GM23338 (cell line): ENCODE data around the gene CCNQ. TPM values are rescaled to one million over a fixed set of nuclear protein-coding genes. Genes with fewer than 3 reads are reported as not detected.
A peak's percentile ranks its signal among the peaks of the same experiment; 100 is the strongest.

ENCODE experiments used
- ATAC-seq: fragments of 200-7000 bp; cut with Tn5 transposase; 3 replicates; pipeline ENCODE4 v1.9.1; 2020
- DNase-seq: peaks from one replicate; pipeline ENCODE4 v3.0.0-alpha.2; 2015; ENCODE audit warnings: low spot score
- H2AFZ ChIP-seq: fragments of 200-600 bp; sonication (generic); 2 replicates; pipeline ENCODE4 v1.8.0; 2016; ENCODE audit warnings: antibody characterized with exemption, mild to moderate bottlenecking, moderate library complexity
- H3F3A ChIP-seq: fragments of 200-600 bp; sonication (generic); replicated peaks from 2 replicates; pipeline ENCODE4 v1.8.0; 2017; ENCODE audit warnings: antibody characterized with exemption, mixed run types, low read depth
- H3K27ac ChIP-seq: fragments of 200-600 bp; sonication (generic); 2 replicates; pipeline ENCODE4 v1.6.1; 2016; ENCODE audit warnings: low read depth
- H3K27me3 ChIP-seq: fragments of 200-600 bp; sonication (generic); 2 replicates; pipeline ENCODE4 v1.8.0; 2016; ENCODE audit warnings: mild to moderate bottlenecking, mixed run types, moderate library complexity; ENCODE audit not compliant: insufficient read depth
- H3K36me3 ChIP-seq: fragments of 200-600 bp; sonication (generic); 2 replicates; pipeline ENCODE4 v1.8.0; 2016; ENCODE audit warnings: mild to moderate bottlenecking; ENCODE audit not compliant: insufficient read depth
- H3K4me1 ChIP-seq: fragments of 200-600 bp; sonication (generic); 2 replicates; pipeline ENCODE4 v1.8.0; 2016; ENCODE audit warnings: mild to moderate bottlenecking, moderate library complexity; ENCODE audit not compliant: insufficient read depth
- H3K4me2 ChIP-seq: fragments of 200-600 bp; sonication (generic); 2 replicates; pipeline ENCODE4 v1.7.1; 2017; ENCODE audit warnings: mixed run types
- H3K4me3 ChIP-seq: fragments of 200-600 bp; sonication (generic); 2 replicates; pipeline ENCODE4 v1.6.1; 2016; ENCODE audit warnings: mixed run types
- H3K79me2 ChIP-seq: fragments of 200-600 bp; sonication (generic); replicated peaks from 2 replicates; pipeline ENCODE4 v1.8.0; 2017; ENCODE audit warnings: mild to moderate bottlenecking; ENCODE audit not compliant: insufficient read depth
- H3K9me2 ChIP-seq: fragments of 200-600 bp; sonication (generic); 2 replicates; pipeline ENCODE4 v1.8.0; 2017; ENCODE audit not compliant: insufficient read depth
- H4K20me1 ChIP-seq: fragments of 200-600 bp; sonication (generic); replicated peaks from 2 replicates; pipeline ENCODE4 v1.8.0; 2017; ENCODE audit warnings: mild to moderate bottlenecking; ENCODE audit not compliant: insufficient read depth
- H3K27ac Mint-ChIP-seq: 2 replicates; pipeline ENCODE4 v1.8.0; 2020; ENCODE audit warnings: inconsistent platforms, mild to moderate bottlenecking, moderate library complexity, mixed read lengths
- H3K27me3 Mint-ChIP-seq: 3 replicates; pipeline ENCODE4 v1.8.0; 2022; ENCODE audit warnings: low read depth, mild to moderate bottlenecking, moderate library complexity, mixed read lengths, inconsistent platforms; ENCODE audit not compliant: insufficient read depth, poor library complexity
- H3K36me3 Mint-ChIP-seq: 3 replicates; pipeline ENCODE4 v1.8.0; 2021; ENCODE audit warnings: low read depth, mild to moderate bottlenecking, inconsistent platforms, moderate library complexity, mixed read lengths
- H3K4me1 Mint-ChIP-seq: 3 replicates; pipeline ENCODE4 v1.8.0; 2020; ENCODE audit warnings: mild to moderate bottlenecking, inconsistent platforms, mixed read lengths
- H3K4me3 Mint-ChIP-seq: 3 replicates; pipeline ENCODE4 v1.8.0; 2021; ENCODE audit warnings: moderate library complexity, mild to moderate bottlenecking, inconsistent platforms, mixed read lengths
- H3K9me3 Mint-ChIP-seq: 3 replicates; pipeline ENCODE4 v1.8.0; 2020; ENCODE audit warnings: moderate library complexity, mild to moderate bottlenecking, inconsistent platforms, mixed read lengths
- JUNB ChIP-seq: IDR thresholded peaks from one replicate; pipeline ENCODE4 v1.6.1; 2016; ENCODE audit warnings: antibody characterized with exemption; ENCODE audit not compliant: unreplicated experiment
- NANOG ChIP-seq: IDR thresholded peaks from 2 replicates; pipeline ENCODE4 v1.6.1; 2016; ENCODE audit warnings: antibody characterized with exemption, borderline replicate concordance
- STAT1 ChIP-seq: IDR thresholded peaks from one replicate; pipeline ENCODE4 v1.6.1; 2016; ENCODE audit warnings: antibody characterized with exemption; ENCODE audit not compliant: unreplicated experiment
- ZNF331 ChIP-seq: fragments of 250-450 bp; sonication (Bioruptor Pico); IDR thresholded peaks from 2 replicates; pipeline ENCODE4 v1.5.0; 2020; ENCODE audit warnings: low read depth, mild to moderate bottlenecking, moderate library complexity
- long read RNA-seq: library from polyadenylated mRNA; unstranded; transcript quantifications from one replicate; pipeline ENCODE4 v2.0.0, GENCODE V29; 2020; ENCODE audit not compliant: unreplicated experiment
- polyA plus RNA-seq: library from polyadenylated mRNA; unstranded; fragments of >200 nt; fragmentation: Nextera tagmentation; extraction: Ambion mirVana; gene quantifications from 2 replicates; pipeline ENCODE4 v1.2.1, GENCODE V29; 2016
- total RNA-seq: library from RNA; depleted of rRNA; stranded (reverse); fragments of >200 nt; shearing (Covaris generic); gene quantifications from 2 replicates; pipeline ENCODE4 v1.2.3, GENCODE V29; 2014; rRNA removed
- TF ChIP-seq, protein P1 (sequence below): IDR thresholded peaks from one replicate; pipeline ENCODE4 v1.6.1; 2018; ENCODE audit warnings: antibody characterized with exemption; ENCODE audit not compliant: unreplicated experiment

Gene CCNQ
- total RNA-seq (18.3 and 30.2 TPM in 2 replicates), polyA plus RNA-seq (19.4 and 23.9 TPM in 2 replicates)
- long read RNA-seq, transcript CCNQ-202 (5 exons, 1,164 nt) = minor isoform, 5 of 15 reads
- long read RNA-seq, transcript CCNQ-204 (5 exons, 1,306 nt) = major isoform, 8 of 15 reads
- long read RNA-seq, partial matches to known transcripts = 0 of 15 reads
- long read RNA-seq, other reads (novel, unspliced or antisense) = 1 of 15 reads

DNA sequence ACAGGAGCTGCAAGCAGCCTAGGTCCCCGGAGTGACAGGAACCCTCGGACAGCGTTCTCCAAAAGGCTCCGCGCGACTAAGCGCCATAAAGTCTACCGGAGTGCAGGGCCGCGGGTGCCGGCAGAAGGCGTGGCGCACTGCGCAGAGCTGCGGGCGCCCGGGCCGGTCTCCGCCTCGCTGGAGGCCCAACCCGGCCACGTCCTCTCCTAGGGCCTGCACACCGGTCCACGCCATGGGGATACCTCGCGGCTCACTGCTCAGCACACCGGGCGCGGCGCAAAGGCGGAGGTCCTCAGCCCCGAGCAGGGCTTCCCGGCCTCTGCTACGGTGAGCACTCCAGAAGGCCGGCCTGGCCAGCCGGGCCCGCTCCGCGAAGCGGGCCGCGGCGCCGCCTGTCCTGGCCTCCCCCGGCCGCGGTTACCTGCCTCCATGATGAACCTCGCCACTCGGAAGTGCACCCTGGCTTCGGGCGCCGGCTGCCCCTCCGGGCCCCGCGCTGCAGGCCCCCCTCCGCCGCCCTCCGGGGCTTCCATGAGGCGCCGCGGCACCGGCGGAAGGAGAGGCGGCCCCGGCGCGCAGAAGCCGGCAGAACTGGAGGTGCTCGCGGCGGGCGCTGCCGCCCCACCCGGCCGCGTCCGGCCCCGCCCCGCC lies at the start of gene CCNQ:
TSS of gene CCNQ (minus strand) at position 599 of the 651 bp plus-strand sequence. CDS start at position 533, 66 bp downstream.
- no peak within 1 kb of the TSS for H3K27ac ChIP-seq
- Mint-ChIP-seq H3K36me3 (peaks cover 5% of the 10 kb centered on the region; the same call in 2 of the 3 replicates), H3K27ac (no peak within 1 kb of the TSS), H3K9me3 (no peaks in the 10 kb centered on the region), H3K27me3 (peaks cover 3% of the 10 kb centered on the region), H3K4me1 (peaks cover 11% of the 10 kb centered on the region), H3K4me3 (peak within 1 kb of the TSS; percentile 80)
- TF ChIP-seq, protein P1, sequence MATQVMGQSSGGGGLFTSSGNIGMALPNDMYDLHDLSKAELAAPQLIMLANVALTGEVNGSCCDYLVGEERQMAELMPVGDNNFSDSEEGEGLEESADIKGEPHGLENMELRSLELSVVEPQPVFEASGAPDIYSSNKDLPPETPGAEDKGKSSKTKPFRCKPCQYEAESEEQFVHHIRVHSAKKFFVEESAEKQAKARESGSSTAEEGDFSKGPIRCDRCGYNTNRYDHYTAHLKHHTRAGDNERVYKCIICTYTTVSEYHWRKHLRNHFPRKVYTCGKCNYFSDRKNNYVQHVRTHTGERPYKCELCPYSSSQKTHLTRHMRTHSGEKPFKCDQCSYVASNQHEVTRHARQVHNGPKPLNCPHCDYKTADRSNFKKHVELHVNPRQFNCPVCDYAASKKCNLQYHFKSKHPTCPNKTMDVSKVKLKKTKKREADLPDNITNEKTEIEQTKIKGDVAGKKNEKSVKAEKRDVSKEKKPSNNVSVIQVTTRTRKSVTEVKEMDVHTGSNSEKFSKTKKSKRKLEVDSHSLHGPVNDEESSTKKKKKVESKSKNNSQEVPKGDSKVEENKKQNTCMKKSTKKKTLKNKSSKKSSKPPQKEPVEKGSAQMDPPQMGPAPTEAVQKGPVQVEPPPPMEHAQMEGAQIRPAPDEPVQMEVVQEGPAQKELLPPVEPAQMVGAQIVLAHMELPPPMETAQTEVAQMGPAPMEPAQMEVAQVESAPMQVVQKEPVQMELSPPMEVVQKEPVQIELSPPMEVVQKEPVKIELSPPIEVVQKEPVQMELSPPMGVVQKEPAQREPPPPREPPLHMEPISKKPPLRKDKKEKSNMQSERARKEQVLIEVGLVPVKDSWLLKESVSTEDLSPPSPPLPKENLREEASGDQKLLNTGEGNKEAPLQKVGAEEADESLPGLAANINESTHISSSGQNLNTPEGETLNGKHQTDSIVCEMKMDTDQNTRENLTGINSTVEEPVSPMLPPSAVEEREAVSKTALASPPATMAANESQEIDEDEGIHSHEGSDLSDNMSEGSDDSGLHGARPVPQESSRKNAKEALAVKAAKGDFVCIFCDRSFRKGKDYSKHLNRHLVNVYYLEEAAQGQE = no peak
- peaks cover 8% of the 10 kb centered on the region for H3K79me2 ChIP-seq
- no peaks in the 10 kb centered on the region; the same call in 1 of the 2 replicates for H4K20me1 ChIP-seq
- H3K4me2 ChIP-seq = peak within 1 kb of the TSS; percentile 76
- H3K4me1 ChIP-seq = no peaks in the 10 kb centered on the region
- H2AFZ ChIP-seq = no peak within 1 kb of the TSS
- no peaks in the 10 kb centered on the region for H3K9me2 ChIP-seq
- DNase-seq = peak; percentile 44
- 0 out of 2 replicates have a peak, but pooled peaks cover 4% of the 10 kb centered on the region for H3K27me3 ChIP-seq
- no peaks in the 10 kb centered on the region for H3F3A ChIP-seq
- peak; percentile 70 for ATAC-seq
- no peaks in the 10 kb centered on the region; the same call in 1 of the 2 replicates for H3K36me3 ChIP-seq
- peak within 1 kb of the TSS; percentile 60 for H3K4me3 ChIP-seq

DNA sequence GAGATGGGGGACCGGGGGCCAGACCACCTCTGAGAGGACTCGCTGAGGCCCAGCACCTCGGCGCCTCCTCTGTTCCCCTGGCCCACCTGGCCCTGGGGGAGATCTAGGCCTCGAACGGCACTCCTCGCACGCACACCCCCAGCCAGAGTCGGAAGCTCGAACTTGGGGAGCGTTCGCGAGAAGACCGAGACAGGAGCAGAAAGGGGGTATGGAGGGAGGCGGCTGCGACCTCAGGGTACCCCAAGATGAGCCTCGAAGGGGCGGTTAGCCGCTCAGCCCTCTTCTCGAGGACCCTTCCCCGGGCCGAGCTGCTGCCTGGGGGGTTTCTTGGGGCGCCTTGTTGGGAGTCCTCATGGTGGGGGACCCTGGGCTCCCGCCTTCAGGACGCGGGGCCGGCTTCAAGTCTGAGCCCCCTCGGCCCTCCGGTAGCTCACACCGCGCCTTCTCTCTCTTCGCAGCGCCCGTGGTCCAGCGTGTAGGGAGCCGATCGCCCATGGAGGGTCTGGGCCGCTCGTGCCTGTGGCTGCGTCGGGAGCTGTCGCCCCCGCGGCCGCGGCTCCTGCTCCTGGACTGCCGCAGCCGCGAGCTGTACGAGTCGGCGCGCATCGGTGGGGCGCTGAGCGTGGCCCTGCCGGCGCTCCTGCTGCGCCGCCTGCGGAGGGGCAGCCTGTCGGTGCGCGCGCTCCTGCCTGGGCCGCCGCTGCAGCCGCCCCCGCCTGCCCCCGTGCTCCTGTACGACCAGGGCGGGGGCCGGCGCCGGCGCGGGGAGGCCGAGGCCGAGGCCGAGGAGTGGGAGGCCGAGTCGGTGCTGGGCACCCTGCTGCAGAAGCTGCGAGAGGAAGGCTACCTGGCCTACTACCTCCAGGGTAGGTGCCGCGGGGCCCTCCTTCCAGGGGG lies 48.8 kb upstream of the CCNQ start:
- no peaks in the 10 kb centered on the region for H3K9me2 ChIP-seq
- H3K4me2 ChIP-seq = peak overlapping the region; percentile 57
- no peaks in the 10 kb centered on the region for H3F3A ChIP-seq
- H3K27ac ChIP-seq = no peak overlapping the region
- peak overlapping the region; percentile 44; the same call in 1 of the 2 replicates for H3K4me3 ChIP-seq
- no peaks in the 10 kb centered on the region for H4K20me1 ChIP-seq
- TF ChIP-seq JUNB (no peak), ZNF331 (CRISPR knock-in tag) (no peak), NANOG (no peak), STAT1 (no peak)
- peak; percentile 6; the same call in 2 of the 3 replicates for ATAC-seq
- H3K27me3 Mint-ChIP-seq = peaks cover 60% of the 10 kb centered on the region
- no peaks in the 10 kb centered on the region for H3K36me3 Mint-ChIP-seq
- DNase-seq = no peak
- no peaks in the 10 kb centered on the region for H3K79me2 ChIP-seq
- H3K9me3 Mint-ChIP-seq = no peaks in the 10 kb centered on the region; the same call in 1 of the 3 replicates
- no peak overlapping the region for H2AFZ ChIP-seq
- H3K4me1 Mint-ChIP-seq = peaks cover 6% of the 10 kb centered on the region; the same call in 2 of the 3 replicates
- peak overlapping the region; percentile 30; the same call in 2 of the 3 replicates for H3K4me3 Mint-ChIP-seq
- no peaks in the 10 kb centered on the region; the same call in 1 of the 2 replicates for H3K4me1 ChIP-seq
- no peaks in the 10 kb centered on the region for H3K36me3 ChIP-seq
- H3K27ac Mint-ChIP-seq = no peak overlapping the region
- peaks cover 67% of the 10 kb centered on the region for H3K27me3 ChIP-seq
